ENCODE measurements around the gene R3HDM1.

R3HDM1 gene

DNA sequence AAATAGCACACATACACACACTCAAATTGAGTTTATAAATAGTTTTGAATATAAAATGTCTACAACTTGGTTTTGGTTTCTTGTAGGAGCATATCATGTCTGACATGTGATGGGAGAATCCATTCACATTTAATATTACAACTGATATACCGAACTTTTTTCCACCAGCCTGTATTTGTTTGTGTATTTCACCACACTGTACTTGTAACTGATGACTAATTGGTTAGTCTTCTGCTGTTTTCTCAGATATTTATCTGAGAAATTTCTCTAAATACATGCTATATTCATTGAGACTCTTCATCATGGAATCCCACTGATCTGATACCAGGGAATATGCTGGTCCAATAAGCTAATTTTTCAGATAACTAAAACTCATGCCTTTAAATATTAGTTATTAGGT is 154.1 kb downstream of the R3HDM1 start:
- DNase-seq (ENCODE audit: extremely low read depth, insufficient read length): no peak
- Histone ChIP-seq H3K36me3 (ENCODE audit: control insufficient read depth, insufficient read depth, low read length) (peaks cover 4% of the 10 kb centered on the region; the same call in 1 of the 2 replicates), H3K4me3 (replicated peaks; ENCODE audit: low read depth, low read length) (no peak overlapping the region), H3K27me3 (replicated peaks; ENCODE audit: control insufficient read depth, insufficient read depth, low read length) (no peaks in the 10 kb centered on the region)
- TF ChIP-seq CTCF (IDR thresholded peaks at IDR 0.05; ENCODE audit: insufficient read depth, low read length, poor library complexity, severe bottlenecking): no peak

- no peaks in the 10 kb centered on the region; the same call in 1 of the 2 replicates for H3K36me3 ChIP-seq (ENCODE audit: control insufficient read depth, insufficient read depth, low read length)
- H3K27me3 ChIP-seq (replicated peaks; ENCODE audit: control insufficient read depth, insufficient read depth, low read length): no peaks in the 10 kb centered on the region
- no peak for DNase-seq (ENCODE audit: extremely low read depth, insufficient read length)
- H3K4me3 ChIP-seq (replicated peaks; ENCODE audit: low read depth, low read length): no peak overlapping the region
- no peak for TF ChIP-seq CTCF (IDR thresholded peaks at IDR 0.05; ENCODE audit: insufficient read depth, low read length, poor library complexity, severe bottlenecking)
Observed at GRCh38 chr2:135688978-135689377, 157.7 kb downstream of the R3HDM1 start.

DNA sequence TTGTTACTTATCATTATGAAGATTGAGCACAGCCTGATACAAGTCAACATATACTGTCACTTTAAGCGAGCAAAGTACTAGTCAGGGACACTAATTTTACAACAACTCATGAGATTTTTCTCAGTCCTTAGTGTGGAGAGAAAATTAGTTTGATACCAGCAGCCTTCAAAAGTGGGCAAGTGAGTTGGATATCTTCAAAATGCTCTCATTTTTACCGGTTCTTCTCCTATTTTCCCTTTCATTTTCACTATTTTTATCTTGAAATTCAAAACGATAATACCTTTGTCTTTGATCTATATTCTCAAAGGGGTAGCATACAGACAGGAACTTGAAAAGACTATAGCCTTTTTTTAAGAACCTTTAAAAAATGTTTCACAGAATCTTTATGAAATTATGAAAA is 158.4 kb downstream of the R3HDM1 start:
- Histone ChIP-seq H3K27me3 (replicated peaks; ENCODE audit: control insufficient read depth, insufficient read depth, low read length) (no peaks in the 10 kb centered on the region), H3K4me3 (replicated peaks; ENCODE audit: low read depth, low read length) (no peak overlapping the region), H3K36me3 (ENCODE audit: control insufficient read depth, insufficient read depth, low read length) (peaks cover 1% of the 10 kb centered on the region)
- TF ChIP-seq CTCF (IDR thresholded peaks at IDR 0.05; ENCODE audit: insufficient read depth, low read length, poor library complexity, severe bottlenecking): no peak
- DNase-seq (ENCODE audit: extremely low read depth, insufficient read length): no peak

DNA sequence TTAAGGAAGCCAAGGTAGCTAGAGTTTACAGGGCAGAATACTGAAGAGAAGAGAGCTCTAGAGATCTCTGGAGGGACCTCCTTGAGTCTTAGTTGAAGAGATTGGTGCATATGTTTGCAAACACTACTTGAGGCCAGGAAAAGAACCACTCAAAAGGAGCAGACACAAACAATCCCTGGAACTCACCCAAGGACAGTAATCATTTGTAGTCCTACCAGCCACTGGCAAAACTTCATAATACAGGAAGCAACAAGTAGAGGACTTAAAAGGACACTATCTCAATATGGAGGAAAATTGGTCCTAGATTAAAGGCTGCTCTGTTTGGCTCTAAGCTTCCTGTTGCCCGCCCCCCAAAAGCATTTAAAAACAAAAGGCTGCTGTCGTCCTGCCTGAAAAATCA is 163.4 kb downstream of the R3HDM1 start:
- peaks cover 3% of the 10 kb centered on the region for H3K36me3 ChIP-seq (ENCODE audit: control insufficient read depth, insufficient read depth, low read length)
- no peaks in the 10 kb centered on the region for H3K27me3 ChIP-seq (replicated peaks; ENCODE audit: control insufficient read depth, insufficient read depth, low read length)
- no peak for TF ChIP-seq CTCF (IDR thresholded peaks at IDR 0.05; ENCODE audit: insufficient read depth, low read length, poor library complexity, severe bottlenecking)
- no peak for DNase-seq (ENCODE audit: extremely low read depth, insufficient read length)
- H3K4me3 ChIP-seq (replicated peaks; ENCODE audit: low read depth, low read length): no peak overlapping the region

DNA sequence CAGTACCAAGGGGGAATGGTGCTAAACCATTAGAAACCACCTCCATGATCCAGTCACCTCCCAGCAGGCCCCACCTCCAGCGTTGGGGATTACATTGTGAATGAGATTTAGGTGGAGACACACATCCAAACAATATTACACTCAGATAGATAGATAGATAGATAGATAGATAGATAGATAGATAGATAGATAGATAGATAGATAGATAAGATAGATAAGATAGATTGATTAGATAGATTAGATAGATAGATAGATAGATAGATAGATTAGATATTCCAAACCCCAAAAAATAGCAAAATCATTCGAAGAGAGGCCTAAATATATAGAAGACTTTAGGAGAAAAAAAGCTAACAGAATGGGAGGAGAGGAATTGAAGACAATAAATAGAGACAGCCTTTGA is 167.6 kb downstream of the R3HDM1 start:
- peaks cover 3% of the 10 kb centered on the region for H3K36me3 ChIP-seq (ENCODE audit: control insufficient read depth, insufficient read depth, low read length)
- TF ChIP-seq CTCF (IDR thresholded peaks at IDR 0.05; ENCODE audit: insufficient read depth, low read length, poor library complexity, severe bottlenecking): no peak
- H3K27me3 ChIP-seq (replicated peaks; ENCODE audit: control insufficient read depth, insufficient read depth, low read length): no peaks in the 10 kb centered on the region
- H3K4me3 ChIP-seq (replicated peaks; ENCODE audit: low read depth, low read length): no peak overlapping the region
- DNase-seq (ENCODE audit: extremely low read depth, insufficient read length): no peak

DNA sequence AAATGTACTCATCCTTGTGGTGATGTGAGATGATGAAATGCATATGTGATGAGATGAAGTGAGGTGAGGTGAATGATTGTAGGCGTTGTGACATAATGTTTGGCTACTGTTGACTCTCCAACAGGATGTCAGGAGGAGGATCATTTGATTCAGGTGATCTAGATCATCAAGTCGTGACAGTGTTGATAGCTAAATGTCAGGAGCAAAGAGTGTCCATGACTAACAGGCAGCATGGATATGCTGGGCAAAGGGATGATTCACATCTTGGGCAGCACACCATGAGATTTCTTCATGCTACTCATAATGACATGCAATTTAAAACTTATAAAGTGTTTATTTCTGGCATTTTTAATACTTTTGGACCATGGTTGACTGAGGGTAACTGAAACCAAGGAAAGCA is 170.2 kb downstream of the R3HDM1 start:
- H3K36me3 ChIP-seq (ENCODE audit: control insufficient read depth, insufficient read depth, low read length): no peaks in the 10 kb centered on the region
- DNase-seq (ENCODE audit: extremely low read depth, insufficient read length): no peak
- H3K27me3 ChIP-seq (replicated peaks; ENCODE audit: control insufficient read depth, insufficient read depth, low read length): no peaks in the 10 kb centered on the region
- H3K4me3 ChIP-seq (replicated peaks; ENCODE audit: low read depth, low read length): no peak overlapping the region
- no peak for TF ChIP-seq CTCF (IDR thresholded peaks at IDR 0.05; ENCODE audit: insufficient read depth, low read length, poor library complexity, severe bottlenecking)
